Endothelial cell of umbilical vein (primary cell): ENCODE data around the gene APOH.

Experiments used
- CTCF ChIP-seq, 2 donors: IDR thresholded peaks; 1 replicate in 1 of 2; 2 replicates in 1 of 2; pipeline ENCODE4 v1.5.1; 2011; ENCODE audit warnings: low read length in 2 of 2, mild to moderate bottlenecking in 2 of 2, moderate library complexity in 2 of 2, control low read depth in 1 of 2, inconsistent platforms in 1 of 2, low read depth in 1 of 2; ENCODE audit not compliant: insufficient read depth in 1 of 2; ENCODE audit errors: extremely low read depth in 1 of 2
- EZH2 ChIP-seq: IDR thresholded peaks from 2 replicates; pipeline ENCODE4 v1.6.1; 2012; ENCODE audit warnings: borderline replicate concordance, low read depth, mild to moderate bottlenecking, moderate library complexity, low read length, inconsistent platforms; ENCODE audit not compliant: severe bottlenecking
- GATA2 ChIP-seq: IDR thresholded peaks from 2 replicates; pipeline ENCODE4 v1.7.0; 2011; ENCODE audit warnings: low read depth, mild to moderate bottlenecking, moderate library complexity, mixed read lengths, low read length; ENCODE audit not compliant: insufficient read length, insufficient read depth
- POLR2A ChIP-seq: IDR thresholded peaks from 2 replicates; pipeline ENCODE4 v1.6.1; 2012; ENCODE audit warnings: low read depth, mild to moderate bottlenecking, control low read depth, low read length

GRCh38 chr17:66250686-66251085 is 21.5 kb upstream of the APOH start:
- TF ChIP-seq CTCF (IDR thresholded peaks at IDR 0.05; ENCODE audit: extremely low read depth in 1 of 2, insufficient read depth in 1 of 2, low read depth in 1 of 2, low read length in 2 of 2) (no peak), EZH2 (no peak), POLR2A (no peak), GATA2 (no peak)
